Hair follicle dermal papilla cell (primary cell): ENCODE measurements around the gene ZNF716. TPM values are rescaled to one million over a fixed set of nuclear protein-coding genes. Genes with fewer than 3 reads are reported as not detected.

Experiments
- small RNA-seq: library from RNA; depleted of rRNA; stranded (forward); fragments of <200 nt; gene quantifications from one replicate; pipeline ENCODE3, GENCODE V24; 2012
- total RNA-seq: library from RNA; depleted of rRNA; stranded (reverse); fragments of >200 nt; gene quantifications from 2 replicates; pipeline ENCODE4 v1.2.3, GENCODE V29; 2012

Gene ZNF716
- total RNA-seq, result not detected in 2 replicates

GRCh38 chr7:57449904-57450303 lies at the start of gene ZNF716:
Gene ZNF716 (plus strand): TSS chr7:57450177. CDS start chr7:57450289, 112 bp downstream.

Small RNA genes within 50 kb of the gene (small RNA-seq; reads per million reads assigned to genes)
- gene MIR3147, result not detected
